HG03135 (cell line): ENCODE results near the gene MTMR11.
A peak's percentile ranks its signal among the peaks of the same experiment; 100 is the strongest.
"Not testable (repeated sequence)": the region's sequence is repeated elsewhere in the genome, so short reads cannot be mapped to it uniquely, and the experiment has no call there.

ENCODE experiments used
- ATAC-seq: cut with Tn5 transposase; IDR thresholded peaks from one replicate; pipeline ENCODE4 v1.9.1; 2021; ENCODE audit warnings: mild to moderate bottlenecking, moderate library complexity; ENCODE audit not compliant: unreplicated experiment

The MTMR11 gene

DNA sequence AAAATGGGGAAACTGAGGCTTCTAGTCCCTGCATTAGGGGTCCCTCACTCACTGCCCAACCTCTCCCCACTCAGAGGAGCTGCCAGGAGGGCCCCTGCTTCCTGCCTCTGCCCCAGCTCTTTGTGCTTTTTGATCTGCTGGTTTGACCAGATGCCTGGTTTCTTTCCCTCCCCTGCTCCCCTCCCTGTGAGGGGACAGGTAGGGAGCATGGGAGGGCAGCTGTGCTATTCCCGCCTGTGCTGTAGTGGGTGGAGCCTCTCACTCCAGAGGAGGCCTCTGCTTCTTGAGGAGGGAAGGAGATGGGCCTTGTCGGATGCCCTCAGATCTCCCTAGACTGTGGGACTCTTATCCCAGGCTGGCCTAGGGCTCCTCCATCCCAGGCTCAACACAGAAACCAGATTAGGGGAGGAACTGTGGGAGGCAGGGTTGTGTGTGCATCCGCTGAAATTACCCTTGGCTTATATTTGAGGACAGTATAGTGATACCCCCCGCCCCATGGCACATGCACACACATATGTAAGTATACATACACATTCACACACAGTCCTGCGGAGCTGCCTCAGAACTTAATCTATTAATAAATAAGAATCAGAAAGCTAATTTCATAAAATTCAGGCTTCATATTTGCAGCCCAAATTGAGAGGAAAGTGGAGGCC, 32.7 kb downstream of the MTMR11 start:
- no peak for ATAC-seq

DNA sequence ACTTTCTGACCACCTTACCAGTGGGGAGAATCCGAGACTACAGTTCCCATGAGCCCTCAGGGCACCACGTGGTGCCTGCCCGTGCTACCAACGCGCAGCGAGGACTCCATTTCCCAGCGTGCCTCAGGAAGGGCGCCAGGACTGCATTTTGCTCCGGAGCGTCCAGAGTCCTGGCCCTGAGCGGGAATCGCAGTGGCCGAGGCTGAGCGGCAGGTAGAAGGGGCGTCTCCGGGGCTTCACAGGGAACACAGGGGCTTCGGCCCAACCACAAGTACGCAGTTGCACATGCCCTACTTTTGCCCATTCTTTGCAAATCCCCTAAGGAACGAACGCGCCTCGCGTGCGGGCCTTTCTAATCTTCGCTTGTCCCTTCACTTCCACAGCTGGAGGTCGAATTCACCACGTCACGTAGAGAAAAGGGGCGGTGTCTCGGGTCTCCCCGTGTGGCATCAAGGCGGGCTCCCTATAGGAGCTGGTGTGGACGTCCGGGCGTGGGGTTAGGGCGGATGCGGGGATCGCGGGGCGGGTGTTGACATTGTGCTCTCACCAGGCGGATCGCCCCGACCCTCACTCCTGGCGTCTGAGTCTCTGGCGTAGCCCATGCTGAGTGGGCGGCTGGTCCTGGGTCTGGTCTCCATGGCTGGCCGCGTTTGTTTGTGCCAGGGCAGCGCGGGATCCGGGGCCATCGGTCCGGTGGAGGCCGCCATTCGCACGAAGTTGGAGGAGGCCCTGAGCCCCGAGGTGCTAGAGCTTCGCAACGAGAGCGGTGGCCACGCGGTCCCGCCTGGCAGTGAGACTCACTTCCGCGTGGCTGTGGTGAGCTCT, 37.0 kb downstream of the MTMR11 start, which contains the start of gene BOLA1:
Gene BOLA1, plus strand, starts transcription at position 109 of the 825 bp plus-strand sequence. Its CDS starts 492 bp downstream, at position 601.
- peak; percentile 90 for ATAC-seq

- no peak for ATAC-seq
Observed at GRCh38 chr1:149896575-149896974, 40.1 kb downstream of the MTMR11 start.

GRCh38 chr1:149888999-149889289, 47.7 kb downstream of the MTMR11 start:
- no peak for ATAC-seq

- ATAC-seq = peak; percentile 24
Observed at GRCh38 chr1:149888247-149888998, 48.3 kb downstream of the MTMR11 start.

- ATAC-seq = peak; percentile 45
Observed at GRCh38 chr1:149887456-149888246, 49.0 kb downstream of the MTMR11 start.

DNA sequence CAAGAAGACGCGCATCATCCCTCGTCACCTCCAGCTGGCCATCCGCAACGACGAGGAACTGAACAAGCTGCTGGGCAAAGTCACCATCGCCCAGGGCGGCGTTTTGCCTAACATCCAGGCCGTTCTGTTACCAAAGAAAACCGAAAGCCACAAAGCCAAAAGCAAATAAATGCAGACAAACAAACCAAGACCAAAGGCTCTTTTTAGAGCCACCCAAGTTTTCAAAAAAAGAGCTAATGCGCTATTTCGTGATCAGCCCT, 49.6 kb downstream of the MTMR11 start:
- peak; percentile 0 for ATAC-seq

DNA sequence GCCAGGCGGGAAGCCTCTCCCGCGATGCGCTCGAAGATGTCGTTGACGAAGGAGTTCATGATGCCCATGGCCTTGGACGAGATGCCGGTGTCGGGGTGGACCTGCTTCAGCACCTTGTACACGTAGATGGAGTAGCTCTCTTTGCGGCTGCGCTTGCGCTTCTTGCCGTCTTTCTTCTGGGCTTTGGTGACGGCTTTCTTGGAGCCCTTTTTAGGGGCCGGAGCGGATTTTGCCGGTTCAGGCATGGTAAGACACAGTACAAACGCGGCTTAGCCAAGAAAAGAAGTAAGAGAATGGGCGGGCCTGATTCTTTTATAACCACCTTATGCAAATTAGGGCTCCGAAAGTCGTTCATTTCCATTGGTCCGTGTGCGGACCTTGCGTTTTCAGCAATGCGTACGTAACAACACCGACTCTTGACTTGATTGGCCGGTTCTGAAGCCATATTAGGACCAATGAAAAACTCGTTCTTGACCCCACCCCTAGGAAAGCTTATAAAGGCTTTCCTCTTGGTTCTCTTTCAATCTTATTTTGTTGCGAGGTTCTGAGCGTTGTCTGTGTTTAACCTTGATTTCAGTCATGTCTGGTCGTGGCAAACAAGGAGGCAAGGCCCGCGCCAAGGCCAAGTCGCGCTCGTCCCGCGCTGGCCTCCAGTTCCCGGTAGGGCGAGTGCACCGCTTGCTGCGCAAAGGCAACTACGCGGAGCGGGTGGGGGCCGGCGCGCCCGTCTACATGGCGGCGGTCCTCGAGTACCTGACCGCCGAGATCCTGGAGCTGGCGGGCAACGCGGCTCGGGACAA, 50.1 kb downstream of the MTMR11 start:
- ATAC-seq = peak; percentile 59

DNA sequence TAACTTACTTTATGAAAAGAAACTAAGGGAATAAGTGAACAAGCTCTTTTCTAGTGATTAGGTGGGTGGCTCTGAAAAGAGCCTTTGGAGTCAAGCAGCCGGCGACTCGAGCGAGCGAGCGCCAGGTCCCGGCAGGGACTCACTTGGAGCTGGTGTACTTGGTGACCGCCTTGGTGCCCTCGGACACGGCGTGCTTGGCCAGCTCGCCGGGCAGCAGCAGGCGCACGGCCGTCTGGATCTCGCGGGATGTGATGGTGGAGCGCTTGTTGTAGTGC, 50.6 kb downstream of the MTMR11 start:
- not testable (repeated sequence) for ATAC-seq

GRCh38 chr1:149885339-149886120, 51.1 kb downstream of the MTMR11 start:
- ATAC-seq = no peak

DNA sequence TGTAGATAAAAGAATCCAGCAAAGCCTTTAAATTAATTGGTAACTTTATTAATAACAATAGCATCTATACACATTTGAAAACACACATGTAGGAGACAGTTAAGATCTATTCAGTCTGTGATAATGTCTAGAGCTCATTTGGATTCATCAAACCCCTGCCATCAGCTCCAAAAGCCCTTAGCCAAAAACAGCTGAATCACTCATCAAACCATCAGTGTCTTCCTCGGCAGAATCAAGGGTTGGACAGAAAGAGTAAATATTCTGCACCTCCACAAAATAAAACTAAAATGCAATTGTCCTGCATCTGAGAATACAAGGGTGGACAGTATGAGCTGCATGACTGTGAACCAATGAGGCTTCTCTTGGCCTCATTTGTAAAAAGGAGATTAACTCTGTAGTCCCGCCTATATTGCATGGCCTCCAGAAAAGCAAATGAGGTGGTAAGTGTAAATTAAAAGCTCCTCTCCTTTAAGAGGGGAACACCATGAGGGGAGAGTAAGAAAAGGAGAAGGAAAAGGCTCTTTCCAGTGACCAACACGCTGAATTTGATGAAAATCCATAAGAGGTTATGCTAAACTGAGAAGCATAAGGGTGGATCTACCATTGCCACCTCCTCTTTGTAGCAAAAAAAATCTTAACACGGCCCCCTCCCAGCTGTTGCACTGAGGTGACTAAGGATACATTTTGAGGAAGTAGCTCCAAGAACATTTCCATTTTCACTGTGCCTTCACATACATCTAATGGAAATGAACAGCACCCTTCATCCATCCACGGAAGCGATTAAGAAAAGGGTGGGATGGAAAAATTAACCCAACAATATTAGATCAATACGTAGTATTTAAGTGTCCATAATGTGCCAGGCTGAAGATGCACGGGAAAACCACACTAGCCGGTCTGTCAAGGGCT, 52.0 kb downstream of the MTMR11 start:
- no peak for ATAC-seq

DNA sequence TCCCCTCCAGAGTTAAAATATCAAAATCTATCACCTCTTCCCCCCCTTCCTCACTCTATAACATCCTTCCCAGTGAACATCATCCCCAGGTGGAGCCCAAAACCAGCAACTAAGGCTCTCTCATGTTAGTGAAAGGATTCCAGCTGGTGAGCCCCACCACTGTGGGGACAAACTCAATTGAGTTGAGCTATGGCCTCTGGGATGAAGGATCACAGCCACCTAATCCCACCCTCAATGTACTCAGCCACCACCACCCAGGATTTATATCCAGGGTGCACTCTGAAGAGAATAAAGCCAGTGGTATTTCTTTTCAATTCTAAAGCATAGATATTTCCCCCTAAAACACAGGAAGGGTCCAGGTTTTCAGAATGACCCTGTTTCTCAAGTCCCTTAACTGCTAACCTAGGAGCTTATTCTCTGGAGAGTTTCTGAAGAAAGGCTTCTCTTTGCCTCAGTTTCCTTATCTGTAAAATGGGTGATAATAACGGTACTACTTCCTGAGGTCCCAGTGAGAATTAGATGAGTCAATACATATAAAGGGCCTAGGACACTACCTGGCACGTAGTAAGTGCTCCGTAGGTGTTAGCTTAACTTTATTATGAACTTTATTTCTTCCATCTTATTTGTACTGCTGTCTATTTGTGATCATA, 53.0 kb downstream of the MTMR11 start:
- ATAC-seq = no peak

- no peak for ATAC-seq
Observed at GRCh38 chr1:149881876-149882275, 54.8 kb downstream of the MTMR11 start.

GRCh38 chr1:149879556-149879955, 57.1 kb downstream of the MTMR11 start:
- ATAC-seq = no peak
